CD4-positive, alpha-beta T cell treated with Interferon alpha-2 for 1 hour (primary cell): Measurements from ENCODE around the gene PTX3.

Source experiments
- DNase-seq, 2 donors: peaks; one replicate each; pipeline ENCODE4 v3.0.0-alpha.2; 2020 to 2022

Gene PTX3

DNA sequence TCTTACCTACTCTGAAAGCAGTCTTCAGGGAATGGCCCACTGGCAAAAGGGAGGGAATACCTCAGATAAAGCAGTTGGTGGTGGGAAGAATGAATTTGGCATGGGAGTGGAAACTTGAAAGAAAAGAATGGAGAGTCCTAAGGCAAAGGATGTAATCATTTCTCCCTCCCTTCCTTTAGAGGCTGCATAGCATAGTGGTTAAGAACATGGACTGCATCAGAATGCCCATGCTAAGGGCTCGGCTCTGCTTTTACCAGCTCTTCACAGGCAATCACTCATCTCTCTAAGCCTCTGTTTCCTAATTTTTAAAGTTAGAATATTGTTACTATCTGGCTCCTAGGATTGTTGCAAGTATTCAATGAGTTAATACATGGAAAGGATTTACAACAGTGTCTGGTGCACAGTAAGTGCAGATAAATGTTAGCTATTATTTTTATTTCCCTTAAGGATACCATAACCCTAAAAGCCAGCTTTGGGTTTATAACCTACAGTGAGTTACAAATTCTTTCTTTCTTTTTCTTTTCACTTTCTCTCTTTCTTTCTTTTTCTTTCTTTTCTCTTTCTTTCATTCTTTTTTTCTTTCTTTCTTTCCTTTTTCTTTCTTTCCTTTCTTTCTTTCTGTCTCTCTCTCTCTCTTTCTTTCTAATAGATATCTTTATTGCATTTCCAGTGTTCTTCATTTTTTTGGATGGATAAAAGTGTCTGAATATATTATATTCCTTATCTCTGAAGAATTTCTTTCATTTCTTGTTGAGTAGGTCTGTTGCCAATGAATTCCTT is 43.0 kb downstream of the PTX3 start:
- no peak for DNase-seq

DNA sequence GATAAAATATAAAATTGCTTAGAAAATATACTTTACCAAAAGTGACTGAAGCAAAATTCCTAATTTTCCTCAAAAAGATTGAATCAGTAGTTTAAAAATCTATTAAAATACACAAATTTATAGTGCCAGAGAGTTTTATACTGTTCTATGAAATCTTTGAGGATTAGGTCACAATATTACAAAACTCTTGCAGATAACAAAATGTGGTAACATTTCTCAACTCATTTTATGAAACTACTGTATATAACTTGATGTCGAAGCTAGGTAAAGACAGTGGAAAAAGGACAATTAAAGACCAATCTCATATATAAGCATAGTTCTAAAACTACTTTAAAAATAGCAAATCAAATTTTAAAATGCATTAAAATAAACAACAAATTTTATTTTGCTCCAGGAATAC is 50.7 kb downstream of the PTX3 start:
- no peak for DNase-seq

- no peak for DNase-seq
Observed at GRCh38 chr3:157488144-157488543, 51.5 kb downstream of the PTX3 start.

DNA sequence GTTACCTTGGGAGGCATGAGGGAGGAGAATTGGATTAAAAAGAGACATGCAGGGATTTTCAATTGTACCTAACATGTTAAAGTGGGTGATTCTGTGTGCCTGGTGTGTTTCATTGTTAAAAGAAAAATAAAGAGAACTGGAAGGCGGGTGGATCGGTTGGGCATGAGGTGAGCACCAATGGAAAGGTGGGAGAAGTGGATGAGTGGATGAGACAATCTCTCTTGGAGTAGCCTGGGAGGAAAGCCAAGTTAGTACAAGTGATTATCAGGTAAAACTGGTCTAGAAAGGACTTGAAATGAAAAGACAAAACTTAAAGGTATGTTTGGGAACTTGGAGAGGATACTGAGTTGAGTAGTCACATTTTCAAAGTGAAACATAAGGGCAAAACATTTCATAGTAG is 54.5 kb downstream of the PTX3 start:
- DNase-seq, result no peak
